GM12875 (cell line): ENCODE results near the gene SIRT3.
"Not testable (repeated sequence)": the region's sequence is repeated elsewhere in the genome, so short reads cannot be mapped to it uniquely, and the experiment has no call there.

Experiments used
- H3K4me3 ChIP-seq: one replicate; pipeline ENCODE4 v1.5.1; 2011; ENCODE audit warnings: low read depth, low read length, control low read depth
- TF ChIP-seq, protein P1 (sequence below): IDR thresholded peaks from 2 replicates; pipeline ENCODE4 v1.5.1; 2011; ENCODE audit warnings: low read depth, mild to moderate bottlenecking, control low read depth, inconsistent platforms, low read length, moderate library complexity, borderline replicate concordance; ENCODE audit not compliant: insufficient read depth

Gene SIRT3

DNA sequence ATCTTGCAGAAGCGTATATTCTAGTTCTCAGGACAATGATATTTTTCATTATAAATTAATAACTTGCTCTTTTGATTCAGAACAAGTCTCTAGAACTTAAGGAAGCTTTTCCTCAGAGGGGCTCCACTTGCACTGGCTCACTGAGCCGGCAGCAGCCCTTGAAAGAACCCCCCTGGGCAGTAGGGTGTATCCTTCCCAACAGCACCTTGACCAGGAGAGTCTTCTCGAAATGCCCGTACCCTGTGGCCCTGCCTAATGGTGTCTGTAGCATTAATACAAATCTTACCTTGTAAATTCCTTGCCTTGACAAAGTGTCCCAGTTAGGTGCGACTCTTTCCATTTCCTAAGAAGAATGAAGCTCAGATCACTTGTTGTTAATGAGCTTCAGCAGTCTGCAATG lies 14.1 kb upstream of the SIRT3 start:
- H3K4me3 ChIP-seq = no peak overlapping the region
- TF ChIP-seq, protein P1, sequence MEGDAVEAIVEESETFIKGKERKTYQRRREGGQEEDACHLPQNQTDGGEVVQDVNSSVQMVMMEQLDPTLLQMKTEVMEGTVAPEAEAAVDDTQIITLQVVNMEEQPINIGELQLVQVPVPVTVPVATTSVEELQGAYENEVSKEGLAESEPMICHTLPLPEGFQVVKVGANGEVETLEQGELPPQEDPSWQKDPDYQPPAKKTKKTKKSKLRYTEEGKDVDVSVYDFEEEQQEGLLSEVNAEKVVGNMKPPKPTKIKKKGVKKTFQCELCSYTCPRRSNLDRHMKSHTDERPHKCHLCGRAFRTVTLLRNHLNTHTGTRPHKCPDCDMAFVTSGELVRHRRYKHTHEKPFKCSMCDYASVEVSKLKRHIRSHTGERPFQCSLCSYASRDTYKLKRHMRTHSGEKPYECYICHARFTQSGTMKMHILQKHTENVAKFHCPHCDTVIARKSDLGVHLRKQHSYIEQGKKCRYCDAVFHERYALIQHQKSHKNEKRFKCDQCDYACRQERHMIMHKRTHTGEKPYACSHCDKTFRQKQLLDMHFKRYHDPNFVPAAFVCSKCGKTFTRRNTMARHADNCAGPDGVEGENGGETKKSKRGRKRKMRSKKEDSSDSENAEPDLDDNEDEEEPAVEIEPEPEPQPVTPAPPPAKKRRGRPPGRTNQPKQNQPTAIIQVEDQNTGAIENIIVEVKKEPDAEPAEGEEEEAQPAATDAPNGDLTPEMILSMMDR = no peak

DNA sequence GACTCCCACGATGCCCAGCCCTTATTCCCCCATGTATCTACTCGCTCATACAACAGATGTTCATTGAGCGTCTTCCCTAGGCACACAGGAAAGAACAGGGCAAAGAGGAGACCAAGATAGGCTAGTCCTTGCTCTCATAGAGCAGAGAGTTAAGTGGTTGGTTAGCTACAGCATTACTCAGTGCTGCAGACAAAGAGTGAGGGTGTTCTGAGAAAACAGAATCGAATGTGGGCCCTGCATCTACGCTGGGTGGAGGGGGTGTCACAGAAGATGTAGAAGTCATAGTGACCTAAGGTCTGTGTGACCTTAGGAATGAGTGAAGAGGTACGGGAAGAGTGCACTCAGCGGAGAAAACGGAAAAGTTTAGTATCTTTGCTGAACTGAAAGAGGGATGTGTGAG lies 12.9 kb upstream of the SIRT3 start:
- no peak overlapping the region for H3K4me3 ChIP-seq
- TF ChIP-seq, protein P1 = no peak

DNA sequence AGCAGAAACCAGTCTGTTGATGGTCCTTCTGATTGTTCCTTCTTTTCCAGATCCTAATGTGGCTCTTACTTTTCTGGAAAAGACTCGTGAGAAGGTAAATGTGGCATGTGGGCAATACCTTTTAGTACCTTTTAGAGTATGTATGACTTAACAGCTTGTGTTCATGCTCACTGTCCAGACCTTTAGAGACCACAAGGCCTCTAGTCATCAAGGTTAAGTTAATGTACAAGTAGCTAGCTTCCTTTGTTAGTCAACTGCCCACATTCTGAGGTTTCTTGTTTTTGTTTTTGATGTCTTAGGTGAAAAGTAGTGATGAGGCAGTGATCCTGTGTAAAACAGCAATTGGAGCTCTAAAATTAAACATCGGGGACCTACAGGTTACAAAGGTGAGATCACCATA lies 8.2 kb upstream of the SIRT3 start:
- no peak overlapping the region for H3K4me3 ChIP-seq
- TF ChIP-seq, protein P1 = no peak

DNA sequence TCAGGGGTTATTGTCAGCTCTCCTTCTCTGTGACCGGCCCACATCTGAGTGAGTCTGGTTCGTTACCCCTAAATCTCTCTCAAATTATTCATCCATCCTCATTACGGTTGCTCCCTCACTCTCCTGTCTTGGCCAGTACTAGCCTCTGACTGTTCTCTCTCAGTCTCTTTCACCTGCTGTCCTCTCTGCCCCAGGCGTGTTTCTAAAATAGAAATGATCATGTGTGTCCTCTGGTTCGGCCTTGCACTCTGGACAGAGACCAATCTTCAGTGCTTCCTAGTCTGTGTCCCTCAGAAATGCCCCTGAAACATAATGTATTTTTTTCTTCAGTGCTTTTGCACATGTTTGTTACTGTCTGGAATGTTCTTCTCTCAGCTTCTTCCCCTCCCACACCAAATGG lies 5.5 kb upstream of the SIRT3 start:
- H3K4me3 ChIP-seq = no peak overlapping the region
- TF ChIP-seq, protein P1 = no peak

DNA sequence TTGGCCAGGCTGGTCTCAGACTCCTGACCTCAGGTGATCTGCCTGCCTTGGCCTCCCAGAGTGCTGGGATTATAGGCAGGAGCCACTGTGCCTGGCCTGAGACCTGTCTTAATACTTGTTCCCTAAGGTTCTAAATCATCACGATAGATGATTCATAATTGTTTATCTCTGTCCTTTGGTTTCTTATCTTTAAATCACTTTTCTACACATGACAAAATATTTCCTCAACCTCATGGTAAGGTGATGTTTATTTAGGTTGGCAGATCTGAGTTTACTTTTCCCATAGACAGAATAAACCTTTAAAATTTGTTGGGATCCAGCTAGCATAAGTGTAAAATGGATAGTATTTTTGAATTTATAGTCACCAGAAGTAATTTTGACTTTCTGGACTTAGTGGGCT lies 4.2 kb upstream of the SIRT3 start:
- TF ChIP-seq, protein P1 = no peak
- H3K4me3 ChIP-seq = no peak overlapping the region

DNA sequence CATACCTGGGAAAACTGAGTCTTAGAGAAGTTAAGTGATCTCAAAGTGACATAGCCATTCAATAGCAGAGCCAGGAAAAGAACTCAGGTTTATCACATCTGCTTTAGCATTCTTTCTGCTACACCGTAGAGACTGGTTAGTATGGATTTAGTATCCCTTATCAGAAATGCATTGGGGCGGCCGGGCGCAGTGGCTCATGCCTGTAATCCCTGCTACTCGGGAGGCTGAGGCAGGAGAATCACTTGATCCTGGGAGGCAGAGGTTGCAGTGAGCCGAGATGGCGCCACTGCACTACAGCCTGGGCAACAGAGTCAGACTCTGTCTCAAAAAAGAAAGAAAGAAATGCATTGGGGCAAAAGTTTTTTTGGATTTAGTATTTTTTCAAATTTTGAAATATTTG lies 2.2 kb upstream of the SIRT3 start:
- H3K4me3 ChIP-seq = not testable (repeated sequence)

DNA sequence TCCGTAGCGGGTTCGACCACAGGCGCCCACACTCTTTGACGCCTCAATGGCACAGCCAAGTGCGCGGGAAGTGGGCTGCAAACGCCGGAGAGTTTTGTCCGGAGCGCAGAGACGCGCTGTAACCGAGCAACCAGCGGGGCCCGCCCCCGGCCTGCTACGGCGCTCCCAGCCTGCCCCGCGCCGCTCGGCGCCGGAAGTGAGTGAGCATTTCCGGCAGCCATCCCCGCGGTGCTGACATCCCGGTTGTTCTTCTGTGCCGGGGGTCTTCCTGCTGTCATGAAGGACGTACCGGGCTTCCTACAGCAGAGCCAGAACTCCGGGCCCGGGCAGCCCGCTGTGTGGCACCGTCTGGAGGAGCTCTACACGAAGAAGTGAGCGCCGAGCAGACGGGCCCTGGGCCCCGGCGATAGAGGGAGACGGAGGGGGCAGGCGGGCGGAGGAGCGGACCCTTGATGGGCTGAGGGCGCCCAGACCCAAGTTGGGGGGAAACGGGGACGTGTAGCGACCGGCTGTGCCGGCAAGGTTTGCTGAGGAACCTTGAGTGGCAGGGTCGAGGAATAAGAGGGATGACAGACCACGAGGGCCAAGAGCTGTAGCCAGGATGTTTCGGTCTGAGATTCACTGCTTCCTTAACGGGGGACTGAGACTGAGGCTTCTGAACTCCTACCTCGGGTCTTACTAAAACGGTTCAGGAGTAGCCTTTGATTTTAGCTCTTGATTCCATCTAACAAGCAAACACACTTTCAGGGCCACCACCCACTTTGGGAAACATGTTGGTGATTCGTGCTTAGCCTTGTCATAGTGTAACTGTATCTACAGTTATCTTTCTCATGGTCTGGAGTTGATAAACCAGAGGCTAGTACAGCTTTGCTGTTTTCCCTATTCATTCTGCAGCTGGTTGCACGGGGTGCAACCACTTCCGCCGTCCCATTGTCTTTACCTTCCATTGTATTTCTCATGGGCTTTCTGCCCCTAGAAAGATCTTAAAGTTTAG lies 929 bp upstream of the SIRT3 start, which contains the start of gene PSMD13:
PSMD13 (plus strand) TSS at position 203 of the 994 bp plus-strand sequence; CDS start at position 277, 74 bp downstream.
- TF ChIP-seq, protein P1 = no peak
- H3K4me3 ChIP-seq = peak within 1 kb of the TSS; percentile 85

DNA sequence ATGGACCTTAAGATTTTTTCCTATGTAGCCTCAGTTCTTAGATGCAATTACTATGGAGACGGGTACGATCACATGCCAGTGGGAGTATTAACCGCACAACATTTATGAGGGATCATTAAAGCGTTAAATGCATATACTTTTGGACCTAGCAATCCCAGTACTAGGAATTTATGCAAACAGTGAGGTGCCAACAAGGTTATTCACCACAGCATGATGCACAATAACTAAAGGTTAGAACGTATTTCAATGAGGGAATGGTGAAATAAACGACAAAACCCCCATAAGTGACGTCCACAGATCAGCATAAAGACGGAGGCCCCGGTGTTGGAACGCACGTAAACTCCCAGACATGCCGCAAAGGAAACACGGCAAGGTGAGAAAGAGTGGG lies 539 bp downstream of the SIRT3 start:
- H3K4me3 ChIP-seq = peak overlapping the region; percentile 85
- TF ChIP-seq, protein P1 = no peak
